Endothelial cell of umbilical vein (primary cell): ENCODE results near the gene DHTKD1. TPM values are rescaled to one million over a fixed set of nuclear protein-coding genes. Genes with fewer than 3 reads are reported as not detected.
"Not testable (repeated sequence)": the region's sequence is repeated elsewhere in the genome, so short reads cannot be mapped to it uniquely, and the experiment has no call there.

Source experiments
- BruUV-seq: library from RNA; stranded (reverse); fragments of 400-500 nt; replicated peaks from 2 replicates; lab custom pipeline; 2021; lab: Mats Ljungman, UMichigan
- CTCF ChIA-PET: fragments of 300-600, 350-600 bp; sonication (Branson Sonifier 250); formaldehyde crosslinking; loops from one replicate; lab custom pipeline; 2021; ENCODE audit warnings: antibody characterized with exemption, inconsistent platforms; lab: Charles Lee
- POLR2A ChIA-PET: fragments of 300-600, 350-600 bp; sonication (Branson Sonifier 250); formaldehyde crosslinking; loops from one replicate; lab custom pipeline; 2021; ENCODE audit warnings: antibody characterized with exemption, inconsistent platforms; lab: Charles Lee
- DNase-seq: peaks from one replicate; pipeline ENCODE4 v3.0.0-alpha.2; 2011; ENCODE audit warnings: low read depth, low spot score
- FAIRE-seq: peaks from 2 replicates; lab custom pipeline; 2011; peaks lifted over from hg19 to GRCh38; lab: Jason Lieb, UNC
- H2AFZ ChIP-seq: 2 replicates; pipeline ENCODE4 v1.6.0; 2012; ENCODE audit warnings: low read depth, low read length, control low read depth, inconsistent platforms
- H3K27ac ChIP-seq: 2 replicates; pipeline ENCODE4 v1.5.1; 2011; ENCODE audit warnings: low read depth, mild to moderate bottlenecking, control low read depth, low read length, moderate library complexity; ENCODE audit not compliant: insufficient read depth
- H3K27me3 ChIP-seq, 2 experiments: 2 replicates each; pipeline versions ENCODE4 v1.6.0 to v1.6.1; 2011; ENCODE audit warnings: low read length in 2 of 2, mixed read lengths in 1 of 2; ENCODE audit not compliant: control insufficient read depth in 2 of 2, insufficient read depth in 2 of 2
- H3K36me3 ChIP-seq, 2 experiments: 2 replicates in 1 of 2; 3 replicates in 1 of 2; pipeline ENCODE4 v1.5.1; 2011; ENCODE audit warnings: low read length in 2 of 2, mild to moderate bottlenecking in 1 of 2, moderate library complexity in 1 of 2; ENCODE audit not compliant: control insufficient read depth in 2 of 2, insufficient read depth in 2 of 2; ENCODE audit errors: extremely low read depth in 1 of 2
- H3K4me1 ChIP-seq: 3 replicates; pipeline ENCODE4 v1.5.1; 2011; ENCODE audit warnings: mild to moderate bottlenecking, low read length; ENCODE audit not compliant: control insufficient read depth, insufficient read depth; ENCODE audit errors: extremely low read depth
- H3K4me2 ChIP-seq: 2 replicates; pipeline ENCODE4 v1.6.1; 2011; ENCODE audit warnings: low read length, control low read depth, mixed read lengths; ENCODE audit not compliant: insufficient read depth
- H3K4me3 ChIP-seq, 3 experiments: fragments of 200-600 bp in 1 of 3; sonication (generic), shearing (Covaris generic) in 1 of 3; replicated peaks in 1 of 3; 2 replicates each; pipeline ENCODE4 v1.5.1; 2011 to 2016; ENCODE audit warnings: control low read depth in 3 of 3, low read length in 3 of 3, mild to moderate bottlenecking in 2 of 3, inconsistent platforms in 1 of 3, low read depth in 1 of 3, moderate library complexity in 1 of 3; ENCODE audit not compliant: insufficient read depth in 1 of 3
- H3K79me2 ChIP-seq: 2 replicates; pipeline ENCODE4 v1.6.0; 2012; ENCODE audit warnings: low read length, inconsistent platforms; ENCODE audit not compliant: control insufficient read depth, insufficient read depth
- H3K9ac ChIP-seq: replicated peaks from 2 replicates; pipeline ENCODE3; 2011; ENCODE audit warnings: low read length, control low read depth; ENCODE audit not compliant: insufficient read depth; ENCODE audit errors: extremely low read depth
- H3K9me1 ChIP-seq: replicated peaks from 3 replicates; pipeline ENCODE4 v1.6.0; 2011; ENCODE audit warnings: mild to moderate bottlenecking, low read length; ENCODE audit not compliant: control insufficient read depth, insufficient read depth; ENCODE audit errors: extremely low read depth
- H3K9me3 ChIP-seq: replicated peaks from 2 replicates; pipeline ENCODE4 v1.5.1; 2012; ENCODE audit warnings: low read length, inconsistent platforms; ENCODE audit not compliant: control insufficient read depth, insufficient read depth
- H4K20me1 ChIP-seq: replicated peaks from 2 replicates; pipeline ENCODE3; 2011; ENCODE audit warnings: mild to moderate bottlenecking, low read length; ENCODE audit not compliant: control insufficient read depth, insufficient read depth; ENCODE audit errors: extremely low read depth
- EZH2 ChIP-seq: IDR thresholded peaks from 2 replicates; pipeline ENCODE4 v1.6.1; 2012; ENCODE audit warnings: borderline replicate concordance, low read depth, mild to moderate bottlenecking, moderate library complexity, low read length, inconsistent platforms; ENCODE audit not compliant: severe bottlenecking
- FOS ChIP-seq: IDR thresholded peaks from 2 replicates; pipeline ENCODE4 v1.6.1; 2011; ENCODE audit warnings: mild to moderate bottlenecking, low read length, moderate library complexity, borderline replicate concordance; ENCODE audit not compliant: insufficient read depth
- GATA2 ChIP-seq: IDR thresholded peaks from 2 replicates; pipeline ENCODE4 v1.7.0; 2011; ENCODE audit warnings: low read depth, mild to moderate bottlenecking, moderate library complexity, mixed read lengths, low read length; ENCODE audit not compliant: insufficient read length, insufficient read depth
- JUN ChIP-seq: IDR thresholded peaks from 2 replicates; pipeline ENCODE4 v1.6.1; 2011; ENCODE audit warnings: borderline replicate concordance, low read depth; ENCODE audit not compliant: insufficient read length, insufficient read depth
- MYC ChIP-seq: IDR thresholded peaks from one replicate; pipeline ENCODE4 v1.6.1; 2011; ENCODE audit warnings: mild to moderate bottlenecking, low read depth, low read length
- POLR2A ChIP-seq: IDR thresholded peaks from 2 replicates; pipeline ENCODE4 v1.6.1; 2012; ENCODE audit warnings: low read depth, mild to moderate bottlenecking, control low read depth, low read length
- POLR2AphosphoS5 ChIP-seq: IDR thresholded peaks from 2 replicates; pipeline ENCODE4 v1.6.1; 2012; ENCODE audit warnings: low read depth, mild to moderate bottlenecking, control low read depth, low read length, moderate library complexity; ENCODE audit not compliant: insufficient read depth
- dilution Hi-C: fragments of 300-500 bp; cut with MboI; formaldehyde crosslinking; loops from one replicate; pipeline ENCODE4 v1.15.0; 2019; ENCODE audit warnings: low sequenced_read_pairs; ENCODE audit not compliant: extremely low pct_ligation_motif_present
- intact Hi-C: fragments of 100-400 bp; cut with micrococcal nuclease; formaldehyde crosslinking; loops from one replicate; pipeline ENCODE4 v1.10.0; 2022
- polyA plus RNA-seq, 4 experiments: library from polyadenylated mRNA; depleted of rRNA in 3 of 4; stranded (reverse) in 3 of 4; unstranded in 1 of 4; fragments of >200 nt; gene quantifications; 2 replicates each; pipeline versions ENCODE4 v1.2.1 to v1.2.3, GENCODE V29; 2011 to 2012; ENCODE audit warnings: missing spikeins in 1 of 4
- total RNA-seq: library from RNA; stranded (reverse); gene quantifications from 2 replicates; pipeline ENCODE4 v1.2.3, GENCODE V29; 2021
- TF ChIP-seq, protein P1 (sequence below): IDR thresholded peaks from 2 replicates; pipeline ENCODE4 v1.6.1; 2011; ENCODE audit not compliant: insufficient read depth, insufficient read length
- TF ChIP-seq, protein P2 (sequence below), 2 donors: IDR thresholded peaks; 1 replicate in 1 of 2; 2 replicates in 1 of 2; pipeline ENCODE4 v1.5.1; 2011; ENCODE audit warnings: low read length in 2 of 2, mild to moderate bottlenecking in 2 of 2, moderate library complexity in 2 of 2, control low read depth in 1 of 2, inconsistent platforms in 1 of 2, low read depth in 1 of 2; ENCODE audit not compliant: insufficient read depth in 1 of 2; ENCODE audit errors: extremely low read depth in 1 of 2

The DHTKD1 gene
- total and polyA plus RNA-seq, 2 donors (not counting 3 experiments of a cell fraction or from before 2014, with no cell fraction given), result 15.3 to 22.9 TPM

DNA sequence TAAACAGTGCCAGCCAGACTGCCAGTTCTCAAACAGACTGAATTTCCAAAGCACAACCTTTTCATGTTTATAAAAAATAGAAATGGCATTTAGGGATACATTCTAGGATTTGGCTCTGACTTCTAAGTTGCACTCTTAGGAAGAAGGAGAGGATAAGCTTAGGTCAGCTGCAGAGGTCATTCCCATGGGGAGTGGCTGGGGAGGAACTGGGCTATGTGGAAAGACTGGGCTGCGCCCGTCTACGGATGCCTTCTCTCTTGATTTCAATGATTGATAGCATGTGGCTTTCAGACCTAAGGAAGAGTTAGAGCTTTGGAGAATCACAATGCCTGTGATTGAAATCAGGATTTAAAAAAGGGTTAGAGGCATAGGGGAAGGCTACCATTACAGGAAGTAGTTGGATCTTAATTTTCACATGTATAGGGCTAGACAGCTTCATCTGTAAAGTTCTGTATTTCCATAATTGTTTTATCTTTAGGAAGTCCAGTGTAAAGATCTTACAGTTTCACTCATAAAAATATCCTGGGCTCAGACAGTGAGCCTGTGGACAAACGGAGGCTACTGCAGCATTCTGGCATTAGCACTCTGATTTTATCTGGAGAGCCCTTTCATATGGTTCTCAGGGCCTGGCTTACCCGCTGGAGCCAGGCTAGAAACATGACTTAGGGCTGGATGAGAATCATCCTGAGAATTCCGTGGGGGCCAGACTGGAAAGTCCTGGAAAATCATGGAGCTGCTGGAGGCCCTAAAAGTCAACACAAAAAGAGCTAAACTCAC, 97.4 kb downstream of the DHTKD1 start:
- CTCF ChIA-PET, result no interaction called here
- dilution Hi-C loops (no loop called here), intact Hi-C loops (no loop called here)
- H3K4me1 ChIP-seq, result no peaks in the 10 kb centered on the region
- DNase-seq (no peak), FAIRE-seq (no peak)
- H3K9ac ChIP-seq, result no peak overlapping the region
- H3K27me3 ChIP-seq, result no peaks in the 10 kb centered on the region
- H3K4me2 ChIP-seq, result no peak overlapping the region
- H3K36me3 ChIP-seq, result peaks cover 17 to 22% of the 10 kb centered on the region in 2 experiments
- no peaks in the 10 kb centered on the region for H4K20me1 ChIP-seq
- no peak overlapping the region for H3K27ac ChIP-seq
- H3K9me1 ChIP-seq, result no peaks in the 10 kb centered on the region
- TF ChIP-seq, protein P1, sequence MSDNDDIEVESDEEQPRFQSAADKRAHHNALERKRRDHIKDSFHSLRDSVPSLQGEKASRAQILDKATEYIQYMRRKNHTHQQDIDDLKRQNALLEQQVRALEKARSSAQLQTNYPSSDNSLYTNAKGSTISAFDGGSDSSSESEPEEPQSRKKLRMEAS, result no peak
- TF ChIP-seq MYC (no peak), FOS (no peak), GATA2 (no peak), JUN (no peak), POLR2AphosphoS5 (no peak), POLR2A (no peak), EZH2 (no peak)
- TF ChIP-seq, protein P2, sequence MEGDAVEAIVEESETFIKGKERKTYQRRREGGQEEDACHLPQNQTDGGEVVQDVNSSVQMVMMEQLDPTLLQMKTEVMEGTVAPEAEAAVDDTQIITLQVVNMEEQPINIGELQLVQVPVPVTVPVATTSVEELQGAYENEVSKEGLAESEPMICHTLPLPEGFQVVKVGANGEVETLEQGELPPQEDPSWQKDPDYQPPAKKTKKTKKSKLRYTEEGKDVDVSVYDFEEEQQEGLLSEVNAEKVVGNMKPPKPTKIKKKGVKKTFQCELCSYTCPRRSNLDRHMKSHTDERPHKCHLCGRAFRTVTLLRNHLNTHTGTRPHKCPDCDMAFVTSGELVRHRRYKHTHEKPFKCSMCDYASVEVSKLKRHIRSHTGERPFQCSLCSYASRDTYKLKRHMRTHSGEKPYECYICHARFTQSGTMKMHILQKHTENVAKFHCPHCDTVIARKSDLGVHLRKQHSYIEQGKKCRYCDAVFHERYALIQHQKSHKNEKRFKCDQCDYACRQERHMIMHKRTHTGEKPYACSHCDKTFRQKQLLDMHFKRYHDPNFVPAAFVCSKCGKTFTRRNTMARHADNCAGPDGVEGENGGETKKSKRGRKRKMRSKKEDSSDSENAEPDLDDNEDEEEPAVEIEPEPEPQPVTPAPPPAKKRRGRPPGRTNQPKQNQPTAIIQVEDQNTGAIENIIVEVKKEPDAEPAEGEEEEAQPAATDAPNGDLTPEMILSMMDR (IDR thresholded peaks at IDR 0.05; ENCODE audit: extremely low read depth in 1 of 2, insufficient read depth in 1 of 2, low read depth in 1 of 2, low read length in 2 of 2), result no peak
- no peak overlapping the region for H2AFZ ChIP-seq
- POLR2A ChIA-PET, result no interaction called here
- no peaks in the 10 kb centered on the region for H3K9me3 ChIP-seq
- no peaks in the 10 kb centered on the region for H3K79me2 ChIP-seq
- H3K4me3 ChIP-seq, result no peak overlapping the region
- no TSS peak for BruUV-seq

DNA sequence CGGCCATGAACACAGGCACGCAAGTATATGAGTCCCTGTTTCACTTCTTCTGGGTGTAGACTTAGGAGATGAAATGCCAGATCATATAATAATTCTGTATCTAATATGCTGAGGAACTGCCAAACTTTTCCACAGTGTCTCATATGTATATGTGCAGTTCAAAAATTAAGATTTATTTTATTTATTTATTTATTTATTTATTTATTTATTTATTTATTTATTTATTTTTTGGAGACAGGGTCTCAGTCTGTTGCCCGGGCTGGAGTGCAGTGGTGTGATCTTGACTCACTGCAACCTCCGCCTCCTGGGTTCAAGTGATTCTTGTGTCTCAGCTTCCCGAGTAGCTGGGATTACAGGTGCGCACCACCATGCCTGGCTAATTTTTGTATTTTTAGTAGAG, 102.8 kb downstream of the DHTKD1 start:
- H4K20me1 ChIP-seq, H2AFZ ChIP-seq, H3K4me3 ChIP-seq, CTCF ChIA-PET, POLR2A ChIA-PET, H3K4me2 ChIP-seq, H3K9ac ChIP-seq, H3K79me2 ChIP-seq, BruUV-seq, dilution Hi-C loops, FAIRE-seq, DNase-seq, H3K27me3 ChIP-seq, H3K9me3 ChIP-seq, H3K27ac ChIP-seq, H3K9me1 ChIP-seq, H3K4me1 ChIP-seq, intact Hi-C loops: not testable (repeated sequence)
- H3K36me3 ChIP-seq, result peaks cover 20 to 21% of the 10 kb centered on the region in 2 experiments
